A549 (cell line): Measurements from ENCODE around the gene SOCS4.

Source experiments
- BHLHE40 ChIP-seq: IDR thresholded peaks from 2 replicates; pipeline ENCODE4 v1.6.1; 2012; ENCODE audit warnings: low read depth, low read length, inconsistent platforms
- CTCF ChIP-seq: fragments of >200 bp; sonication (Bioruptor Twin); formaldehyde crosslinking; IDR thresholded peaks from 3 replicates; pipeline ENCODE4 v1.5.1; 2016
- KDM5A ChIP-seq: fragments of 200-600 bp; sonication (generic); IDR thresholded peaks from 2 replicates; pipeline ENCODE4 v1.6.1; 2016; ENCODE audit warnings: antibody characterized with exemption, mild to moderate bottlenecking
- MAFK ChIP-seq: fragments of 450-650 bp; IDR thresholded peaks from 2 replicates; pipeline ENCODE4 v1.6.1; 2014; ENCODE audit not compliant: partially characterized antibody
- NR3C1 ChIP-seq: fragments of >200 bp; sonication (Bioruptor Twin); formaldehyde crosslinking; IDR thresholded peaks from 3 replicates; pipeline ENCODE4 v1.6.1; 2017

- TF ChIP-seq MAFK, result no peak
- TF ChIP-seq NR3C1, result no peak
- no peak for TF ChIP-seq CTCF
- no peak for TF ChIP-seq BHLHE40
- TF ChIP-seq KDM5A, result no peak
Observed at GRCh38 chr14:55075628-55076175, 48.7 kb downstream of the SOCS4 start.
